Mesenchymal stem cell (in vitro differentiated cells and primary cell): ENCODE measurements around the gene SH3TC2. TPM values are rescaled to one million over a fixed set of nuclear protein-coding genes. Genes with fewer than 3 reads are reported as not detected.
A peak's percentile ranks its signal among the peaks of the same experiment; 100 is the strongest.

Experiments
- DNase-seq: peaks from one replicate; pipeline ENCODE4 v3.0.0-alpha.2; 2013
- H2AFZ ChIP-seq: one replicate; pipeline ENCODE4 v1.6.1; 2013; ENCODE audit warnings: low read depth, mild to moderate bottlenecking, control low read depth, inconsistent platforms, low read length, moderate library complexity
- H2AK5ac ChIP-seq: 2 replicates; pipeline ENCODE4 v1.6.1; 2013; ENCODE audit warnings: low read length, moderate library complexity, mild to moderate bottlenecking, inconsistent platforms; ENCODE audit not compliant: severe bottlenecking
- H2BK120ac ChIP-seq: one replicate; pipeline ENCODE4 v1.6.1; 2013; ENCODE audit warnings: low read depth, mild to moderate bottlenecking, inconsistent platforms, low read length, moderate library complexity
- H2BK12ac ChIP-seq, 2 experiments: one replicate each; pipeline ENCODE4 v1.6.1; 2013; ENCODE audit warnings: inconsistent platforms in 2 of 2, low read length in 2 of 2, mild to moderate bottlenecking in 2 of 2, moderate library complexity in 2 of 2, control low read depth in 1 of 2
- H2BK15ac ChIP-seq: one replicate; pipeline ENCODE4 v1.6.1; 2013; ENCODE audit warnings: mild to moderate bottlenecking, low read depth, inconsistent platforms; ENCODE audit not compliant: poor library complexity, severe bottlenecking
- H2BK5ac ChIP-seq: 2 replicates; pipeline ENCODE4 v1.6.1; 2013; ENCODE audit warnings: low read depth, mild to moderate bottlenecking, low read length, control low read depth, inconsistent platforms; ENCODE audit not compliant: poor library complexity, severe bottlenecking
- H3K14ac ChIP-seq, 2 experiments: one replicate each; pipeline ENCODE4 v1.6.1; 2013; ENCODE audit warnings: inconsistent platforms in 2 of 2, low read length in 2 of 2, control low read depth in 1 of 2, mild to moderate bottlenecking in 1 of 2, moderate library complexity in 1 of 2
- H3K18ac ChIP-seq, 2 experiments: one replicate each; pipeline ENCODE4 v1.6.1; 2013; ENCODE audit warnings: inconsistent platforms in 2 of 2, low read length in 2 of 2, control low read depth in 1 of 2, low read depth in 1 of 2, mild to moderate bottlenecking in 1 of 2
- H3K23ac ChIP-seq, 2 experiments: one replicate each; pipeline ENCODE4 v1.6.1; 2013; ENCODE audit warnings: inconsistent platforms in 2 of 2, low read length in 2 of 2, mild to moderate bottlenecking in 2 of 2, moderate library complexity in 2 of 2, control low read depth in 1 of 2
- H3K27ac ChIP-seq: 2 replicates; pipeline ENCODE4 v1.5.1; 2013; ENCODE audit warnings: mild to moderate bottlenecking, moderate library complexity, low read length, control low read depth, inconsistent platforms; ENCODE audit not compliant: poor library complexity, severe bottlenecking
- H3K27me3 ChIP-seq, 2 experiments: 2 replicates each; pipeline versions ENCODE4 v1.6.1 to v1.7.0; 2013; ENCODE audit warnings: low read length in 2 of 2, mild to moderate bottlenecking in 2 of 2, moderate library complexity in 2 of 2, control low read depth in 1 of 2, inconsistent platforms in 1 of 2; ENCODE audit not compliant: control insufficient read depth in 1 of 2, insufficient read depth in 1 of 2
- H3K36me3 ChIP-seq, 2 experiments: 2 replicates each; pipeline versions ENCODE4 v1.6.1 to v1.7.0; 2013; ENCODE audit warnings: low read length in 2 of 2, control low read depth in 1 of 2, inconsistent platforms in 1 of 2, low read depth in 1 of 2, mild to moderate bottlenecking in 1 of 2; ENCODE audit not compliant: insufficient read depth in 2 of 2, control insufficient read depth in 1 of 2
- H3K4ac ChIP-seq, 2 experiments: one replicate each; pipeline ENCODE4 v1.6.1; 2013; ENCODE audit warnings: inconsistent platforms in 2 of 2, low read length in 2 of 2, mild to moderate bottlenecking in 2 of 2, moderate library complexity in 2 of 2, control low read depth in 1 of 2, low read depth in 1 of 2
- H3K4me1 ChIP-seq: 2 replicates; pipeline ENCODE4 v1.6.1; 2013; ENCODE audit warnings: low read depth, low read length, control low read depth; ENCODE audit not compliant: control insufficient read depth, insufficient read depth
- H3K4me2 ChIP-seq: 2 replicates; pipeline ENCODE4 v1.6.1; 2013; ENCODE audit warnings: low read length, mild to moderate bottlenecking, inconsistent platforms; ENCODE audit not compliant: poor library complexity, severe bottlenecking
- H3K4me3 ChIP-seq, 2 experiments: 2 replicates each; pipeline versions ENCODE4 v1.5.1 to v1.7.0; 2013; ENCODE audit warnings: low read length in 2 of 2, mild to moderate bottlenecking in 2 of 2, control low read depth in 1 of 2, low read depth in 1 of 2; ENCODE audit not compliant: insufficient read depth in 1 of 2
- H3K79me1 ChIP-seq: replicated peaks from 2 replicates; pipeline ENCODE4 v1.6.1; 2013; ENCODE audit warnings: mild to moderate bottlenecking, control low read depth, low read length, inconsistent platforms; ENCODE audit not compliant: poor library complexity, severe bottlenecking
- H3K9ac ChIP-seq: 2 replicates; pipeline ENCODE4 v1.7.0; 2013; ENCODE audit warnings: mild to moderate bottlenecking, low read length, moderate library complexity
- H3K9me3 ChIP-seq: 2 replicates; pipeline ENCODE4 v1.7.0; 2013; ENCODE audit warnings: mild to moderate bottlenecking, low read length; ENCODE audit not compliant: control insufficient read depth
- H4K8ac ChIP-seq: one replicate; pipeline ENCODE4 v1.6.1; 2013; ENCODE audit warnings: inconsistent platforms, mild to moderate bottlenecking, low read length, moderate library complexity
- H4K91ac ChIP-seq: one replicate; pipeline ENCODE4 v1.6.1; 2013; ENCODE audit warnings: mild to moderate bottlenecking, low read length, inconsistent platforms
- WGBS: methylation state at CpG from one replicate; pipeline ENCODE4 v1.1.7; 2013; ENCODE audit warnings: mixed read lengths; 5-methylcytosine and 5-hydroxymethylcytosine counted together
- small RNA-seq: library from polyadenylated mRNA; stranded (forward); fragments of <200 nt; extraction: miRNeasy Mini kit (QIAGEN cat#:217004); gene quantifications from one replicate; pipeline ENCODE3, GENCODE V24; 2013; ENCODE audit warnings: low read depth

The SH3TC2 gene

DNA sequence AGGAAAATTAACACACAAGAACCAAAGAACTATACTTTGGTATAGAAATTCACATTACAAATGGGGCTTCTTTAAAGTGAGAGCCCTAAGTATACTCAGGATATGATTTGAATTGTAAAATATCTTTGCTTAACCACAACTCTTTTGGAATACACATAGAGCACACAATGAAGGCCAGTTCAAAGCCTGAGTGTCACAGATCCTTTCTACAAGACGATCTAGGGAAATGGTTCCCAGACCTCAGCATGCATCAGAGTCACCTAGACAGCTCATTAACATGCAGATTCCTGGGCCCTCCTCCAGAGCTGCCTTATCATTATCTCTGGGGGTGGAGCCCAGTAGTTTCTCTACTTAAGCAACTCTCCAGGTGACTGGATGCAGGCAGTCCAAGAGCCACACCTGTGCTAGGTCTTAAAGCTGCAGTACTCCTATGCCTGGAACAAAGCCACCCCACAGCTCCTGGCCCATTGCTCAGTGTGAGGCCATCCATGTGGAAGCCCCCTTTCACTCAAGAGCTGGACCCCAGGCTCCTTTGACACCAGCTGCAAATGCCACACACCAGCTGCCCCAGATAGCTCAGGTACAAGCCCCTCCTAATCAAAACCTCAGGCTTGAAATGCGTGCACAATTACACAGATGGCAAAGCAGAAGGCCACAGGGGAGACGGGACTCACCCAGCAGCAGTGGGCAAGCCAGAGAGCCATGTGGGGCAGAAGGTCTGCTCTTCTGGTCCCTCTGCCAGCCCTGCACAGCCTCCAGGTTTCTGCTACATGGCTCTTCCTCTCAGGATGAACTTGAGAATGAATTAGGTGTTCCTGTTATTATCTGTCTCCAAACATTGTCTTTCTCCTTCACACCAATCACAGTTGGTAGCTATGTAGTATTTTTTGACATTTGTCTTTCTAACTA lies 106.1 kb downstream of the SH3TC2 start:
- H3K4me3 ChIP-seq, result no peak overlapping the region

More for the DNA sequence above, 106.1 kb downstream of the SH3TC2 start:
- Histone ChIP-seq H2AFZ (peak overlapping the region; percentile 15), H3K23ac (peak overlapping the region in 1 of 2 experiments; percentile 9), H3K27me3 (peaks cover 0 to 5% of the 10 kb centered on the region in 2 experiments), H3K9me3 (no peaks in the 10 kb centered on the region), H4K8ac (no peak overlapping the region), H3K4me2 (no peak overlapping the region), H4K91ac (no peak overlapping the region), H2BK12ac (peak overlapping the region in 1 of 2 experiments; percentile 64), H3K79me1 (no peaks in the 10 kb centered on the region), H2BK15ac (peak overlapping the region; percentile 12), H3K9ac (no peak overlapping the region), H3K4ac (no peak overlapping the region), H3K36me3 (no peaks in the 10 kb centered on the region), H2BK120ac (no peak overlapping the region), H3K27ac (no peak overlapping the region), H3K4me1 (no peaks in the 10 kb centered on the region), H3K18ac (peak overlapping the region in 1 of 2 experiments; percentile 49), H3K14ac (peak overlapping the region in 1 of 2 experiments; percentile 64), H2AK5ac (no peak overlapping the region), H2BK5ac (no peak overlapping the region)
- 64% methylated on average over 3 of the region's 3 CpGs for WGBS
- DNase-seq, result no peak

Small RNA genes within 50 kb of the gene (small RNA-seq; reads per million reads assigned to genes)
- gene MIR584 (1,374 reads per million, percentile 97 among the genes with 10 or more reads in this experiment), gene RNU6-732P (not detected)
